NCI-H345 treated with DMSO at 0.1 percent for 48 hours (cell line): ENCODE results near the gene FAM149A.

Experiments used
- DNase-seq: peaks from one replicate; lab custom pipeline; 2025; ENCODE audit not compliant: unreplicated experiment; lab: John Stamatoyannopoulos, UW

The FAM149A gene

DNA sequence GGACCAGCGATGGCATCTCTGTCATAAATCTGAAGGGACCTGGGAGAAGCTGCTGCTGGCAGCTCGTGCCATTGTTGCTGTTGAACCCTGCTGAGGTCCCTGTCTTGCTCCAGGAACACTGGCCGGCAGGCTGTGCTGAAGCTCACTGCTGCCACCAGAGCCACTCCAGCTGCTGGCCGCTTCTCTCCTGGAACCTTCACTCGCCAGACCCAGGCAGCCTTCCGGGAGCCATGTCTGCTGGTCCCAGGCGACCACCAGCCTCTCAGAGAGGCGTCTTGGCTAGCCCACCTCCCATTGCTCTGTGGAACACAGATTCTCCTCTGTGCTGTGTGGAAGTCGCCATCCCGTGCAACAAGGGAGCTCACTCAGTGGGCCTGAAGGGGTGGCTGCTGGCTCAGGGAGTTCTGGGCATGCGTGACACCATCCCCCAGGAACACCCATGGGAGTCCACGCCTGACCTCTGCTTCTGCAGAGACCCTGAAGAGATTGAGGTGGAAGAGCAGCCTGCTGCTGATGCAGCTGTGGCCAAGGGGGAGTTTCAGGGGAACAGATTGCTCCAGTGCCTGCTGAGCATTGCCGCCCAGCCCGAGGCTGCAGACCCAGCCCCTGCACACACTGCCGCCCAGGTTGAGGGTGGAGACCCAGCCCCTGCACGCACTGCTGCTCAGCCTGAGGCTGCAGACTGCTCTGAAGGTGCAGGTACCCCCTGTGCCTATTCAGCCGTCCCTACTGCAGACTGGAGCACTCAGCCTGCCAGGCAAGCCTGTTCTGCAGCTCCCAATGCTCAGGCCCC, 53.7 kb downstream of the FAM149A start:
- no peak for DNase-seq

DNA sequence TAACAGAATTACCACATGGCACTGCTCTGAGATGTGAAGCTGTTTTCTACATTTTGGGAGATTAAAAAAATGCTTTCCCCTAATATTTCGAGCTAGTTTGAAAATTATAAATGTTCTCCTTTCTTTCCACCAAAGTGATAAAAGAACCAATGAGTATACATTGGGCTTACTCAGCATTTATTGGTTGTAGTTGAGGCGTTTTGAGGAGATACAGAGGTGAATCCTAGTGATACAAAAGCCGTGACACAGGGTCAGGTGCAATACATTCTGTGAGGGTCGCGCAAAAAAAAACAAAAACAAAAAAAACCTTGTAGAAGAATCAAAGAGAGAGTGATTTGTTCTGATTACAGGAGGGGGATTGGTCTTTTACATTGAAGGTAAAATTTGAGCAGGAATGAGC, 54.5 kb downstream of the FAM149A start:
- DNase-seq, result no peak

DNA sequence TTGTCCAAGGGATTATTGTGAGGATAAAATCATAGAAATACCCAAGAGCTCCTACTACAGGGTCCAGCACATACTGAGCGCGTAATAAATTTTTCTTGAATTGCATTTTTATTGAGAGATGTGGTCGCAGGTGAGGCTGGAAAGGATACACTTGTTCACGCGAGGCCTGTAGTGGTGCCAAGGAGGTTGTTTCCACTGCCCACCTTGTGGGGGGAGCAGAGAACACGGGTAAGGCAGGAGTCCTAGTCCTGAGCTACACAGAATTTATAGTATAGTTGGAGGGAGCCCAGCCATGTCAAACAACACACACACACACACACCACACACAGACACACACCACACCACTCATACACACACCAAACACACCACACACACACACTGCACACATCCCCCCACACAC, 55.1 kb downstream of the FAM149A start:
- DNase-seq, result no peak

GRCh38 chr4:186161138-186161537, 56.6 kb downstream of the FAM149A start:
- DNase-seq, result no peak

- DNase-seq, result no peak
These were observed 62.5 kb downstream of the FAM149A start for GRCh38 chr4:186166852-186167512.

DNA sequence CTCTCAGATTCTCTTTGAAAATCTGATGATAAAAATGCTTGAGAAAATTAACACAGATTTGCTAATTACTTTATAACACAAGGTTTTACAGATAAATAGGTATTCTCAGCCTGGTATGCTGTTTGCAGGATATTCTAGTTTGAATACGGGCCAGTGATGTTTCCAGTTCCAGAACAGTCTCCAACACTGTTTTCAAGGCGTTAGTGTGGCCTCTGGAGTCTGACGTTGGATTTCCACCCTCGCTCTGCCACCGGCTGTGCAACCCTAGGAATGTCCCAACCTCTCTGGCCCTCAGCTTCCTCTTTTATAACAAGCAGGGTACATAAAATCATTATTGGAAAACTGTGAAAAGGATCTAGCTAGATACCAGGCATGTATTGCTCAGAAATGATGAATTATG, 63.1 kb downstream of the FAM149A start:
- no peak for DNase-seq

DNA sequence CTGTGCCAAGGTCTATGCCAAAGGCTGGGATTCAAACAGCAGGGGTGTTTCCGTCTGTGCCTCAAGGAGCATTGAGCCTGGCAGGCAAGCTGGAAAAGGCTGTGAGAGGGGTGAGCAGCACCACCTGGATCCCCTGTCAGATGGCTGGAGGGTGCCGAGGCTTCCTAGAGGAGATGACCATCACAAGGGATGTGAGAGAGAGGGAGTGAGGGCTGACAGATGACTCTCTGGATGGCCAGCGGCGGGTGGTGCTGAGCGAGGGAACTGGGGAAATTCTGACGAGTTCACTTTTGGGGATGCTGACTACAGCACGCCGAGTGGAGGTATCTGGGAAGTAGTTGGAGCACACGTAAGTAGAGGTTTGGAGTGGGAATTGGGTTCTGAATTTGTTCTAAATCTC, 64.2 kb downstream of the FAM149A start:
- DNase-seq, result no peak

- DNase-seq, result no peak
These were observed 64.9 kb downstream of the FAM149A start for GRCh38 chr4:186169333-186169944.

DNA sequence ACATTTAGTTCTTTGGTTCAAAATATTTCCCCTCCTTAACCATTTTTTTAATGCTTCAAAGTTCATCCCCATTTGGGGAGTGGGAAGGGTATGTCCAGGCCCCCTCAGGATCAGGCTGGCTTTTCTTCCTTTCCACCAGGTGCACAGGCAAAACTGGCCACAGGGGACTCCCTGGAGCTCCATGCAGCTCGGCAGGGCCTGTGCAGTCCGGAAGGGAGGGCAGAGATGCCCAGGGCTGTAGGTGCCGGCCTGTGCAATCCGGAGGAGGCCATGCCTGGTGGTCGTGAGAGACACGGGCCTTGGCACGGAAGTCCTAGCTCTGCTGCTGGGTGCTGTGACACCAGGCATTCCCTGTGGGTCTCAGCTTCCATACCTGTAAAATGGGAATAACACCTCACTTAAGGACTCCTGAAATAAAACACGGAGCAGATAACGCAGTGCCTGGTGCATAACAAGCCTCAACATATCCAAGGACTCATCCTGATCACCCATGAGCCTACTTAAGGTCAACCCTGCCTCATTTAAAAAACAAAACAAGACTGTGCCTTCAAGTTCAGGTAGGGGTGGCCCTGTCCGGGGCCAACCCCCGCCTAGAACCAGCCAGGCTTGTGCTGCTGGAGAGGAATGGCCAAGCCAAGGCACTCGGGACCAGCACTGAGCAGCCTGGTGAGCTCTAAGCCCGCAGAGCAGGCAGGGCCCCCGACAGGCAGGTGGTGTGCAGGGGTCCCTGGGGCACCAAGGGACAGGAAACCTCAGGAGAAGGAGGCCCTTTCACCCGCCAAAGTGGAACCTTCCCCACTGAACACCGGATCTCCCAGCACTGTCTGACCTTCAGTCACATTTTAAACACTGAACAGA, 65.7 kb downstream of the FAM149A start:
- no peak for DNase-seq

DNA sequence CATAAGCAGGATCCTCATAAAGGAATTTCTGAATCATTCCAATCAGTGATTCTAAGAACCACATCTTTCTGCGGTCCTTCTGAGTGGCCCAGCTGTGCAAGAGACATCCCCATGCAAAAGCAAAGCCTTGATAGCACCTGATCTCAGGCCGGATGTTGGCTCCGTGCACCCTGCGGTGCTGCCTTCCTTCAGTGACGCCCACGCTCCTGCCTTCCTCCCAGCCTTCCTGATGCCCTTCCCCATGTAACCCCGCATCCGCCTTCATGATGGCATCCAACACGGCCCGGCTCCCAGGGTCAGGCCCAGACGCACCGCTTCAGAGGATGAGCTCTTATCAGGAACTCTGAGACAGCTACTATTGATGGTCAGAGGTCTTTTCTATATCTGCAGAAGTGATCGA, 66.5 kb downstream of the FAM149A start:
- no peak for DNase-seq

GRCh38 chr4:186172546-186172945, 68.0 kb downstream of the FAM149A start:
- no peak for DNase-seq

GRCh38 chr4:186188107-186188506, 83.6 kb downstream of the FAM149A start:
- no peak for DNase-seq

DNA sequence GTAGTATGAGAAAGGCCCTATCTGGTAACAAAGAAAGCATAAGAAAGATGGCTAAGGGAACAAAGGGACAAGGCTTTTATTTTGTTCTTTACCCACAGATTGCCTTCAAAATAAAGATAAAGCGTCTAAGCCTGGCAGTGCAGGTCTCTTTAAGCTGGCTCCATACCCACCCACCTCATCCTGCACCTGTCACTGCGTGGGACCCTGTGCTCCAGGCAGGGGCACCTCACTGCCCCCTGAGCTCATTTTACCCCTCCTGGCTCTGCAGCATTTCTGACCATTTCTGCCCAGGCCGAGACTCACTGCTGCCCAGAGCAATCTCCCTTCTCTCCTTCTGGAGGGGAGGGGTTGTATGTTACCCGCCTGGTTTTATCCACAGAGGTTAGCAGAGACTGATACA, 85.2 kb downstream of the FAM149A start:
- DNase-seq, result no peak

DNA sequence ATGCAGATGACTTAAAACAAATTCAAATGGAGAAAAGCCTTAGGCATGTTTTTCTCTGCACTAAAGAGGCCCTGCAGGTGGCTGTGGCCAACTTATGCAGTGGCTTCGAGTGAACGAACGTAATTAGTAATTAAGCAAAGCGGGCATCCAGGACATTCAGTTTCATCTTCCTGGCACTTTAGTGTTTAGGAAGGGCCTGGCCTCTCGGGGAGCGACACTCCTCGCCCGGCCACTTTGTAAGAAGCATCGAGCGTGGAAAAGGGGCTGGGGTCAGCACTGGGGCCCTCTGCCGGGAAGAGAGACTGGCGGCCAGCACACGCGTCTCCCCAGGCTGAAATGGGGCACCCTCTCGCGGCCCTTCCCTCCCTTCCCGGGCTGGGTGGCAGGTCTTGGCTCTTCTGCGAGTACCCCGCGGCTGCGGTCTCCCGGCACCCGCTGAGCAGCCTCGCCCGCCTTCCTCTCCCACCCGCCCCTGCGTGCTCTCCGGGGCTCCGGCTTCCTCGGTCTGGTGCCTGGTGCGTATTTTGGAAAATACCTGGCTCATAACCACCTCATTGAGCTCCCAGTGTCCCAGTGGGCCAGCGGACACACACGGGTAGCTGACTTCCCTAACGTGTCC, 86.2 kb downstream of the FAM149A start:
- DNase-seq, result peak; percentile 29

GRCh38 chr4:186191200-186192065, 86.9 kb downstream of the FAM149A start, which contains the start of gene CYP4V2:
CYP4V2 (plus strand) TSS chr4:186191567; CDS start chr4:186191824, 257 bp downstream.
- DNase-seq, result no peak

DNA sequence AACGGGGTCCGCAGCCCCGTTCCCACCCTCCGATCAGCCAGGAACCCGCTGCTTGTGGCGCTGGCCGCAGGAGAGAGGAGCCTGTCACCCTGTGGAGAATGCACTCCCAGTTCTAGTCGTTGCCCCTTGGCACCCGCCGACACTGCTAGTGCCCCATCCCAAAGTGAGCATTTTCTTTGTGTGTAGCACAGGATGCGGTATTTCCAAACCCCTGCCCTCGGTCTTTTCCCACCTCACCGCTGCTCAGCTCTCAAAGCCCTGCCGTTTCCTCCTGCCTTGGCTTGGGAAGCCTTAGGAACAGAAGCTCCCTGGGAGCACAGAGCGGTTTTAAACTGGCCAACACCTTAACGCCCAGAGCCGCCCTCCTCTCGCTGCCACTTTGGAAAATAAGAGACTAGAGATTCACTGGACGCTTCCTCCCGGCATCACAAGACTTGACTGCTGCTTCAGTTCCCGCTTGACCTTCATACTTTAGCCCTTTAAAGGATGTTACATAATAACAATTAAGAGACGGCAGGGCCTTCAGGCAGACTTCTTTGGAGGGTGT, 87.6 kb downstream of the FAM149A start:
- DNase-seq, result peak; percentile 15

DNA sequence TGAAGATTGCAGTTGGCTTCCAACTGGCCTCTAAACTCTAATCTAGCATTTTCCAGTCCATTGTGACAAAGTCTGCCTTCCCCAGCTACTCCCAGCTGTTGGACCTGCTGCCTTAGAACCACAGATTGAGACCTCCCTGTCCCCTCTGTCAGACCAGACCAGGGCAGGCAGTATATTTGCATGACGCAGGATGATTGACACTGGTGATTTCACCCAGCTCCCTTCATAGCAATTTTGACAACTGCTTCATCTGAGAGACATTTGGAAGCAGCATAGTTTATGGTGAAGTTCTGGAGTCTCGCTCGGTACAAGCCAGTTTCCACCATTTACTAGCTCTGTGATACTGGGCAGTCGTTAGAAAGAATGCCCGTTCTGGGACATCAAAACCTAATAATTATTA, 89.3 kb downstream of the FAM149A start:
- no peak for DNase-seq

GRCh38 chr4:186196063-186196462, 91.6 kb downstream of the FAM149A start:
- DNase-seq, result no peak

- no peak for DNase-seq
These were observed 96.0 kb downstream of the FAM149A start for GRCh38 chr4:186200516-186200915.

DNA sequence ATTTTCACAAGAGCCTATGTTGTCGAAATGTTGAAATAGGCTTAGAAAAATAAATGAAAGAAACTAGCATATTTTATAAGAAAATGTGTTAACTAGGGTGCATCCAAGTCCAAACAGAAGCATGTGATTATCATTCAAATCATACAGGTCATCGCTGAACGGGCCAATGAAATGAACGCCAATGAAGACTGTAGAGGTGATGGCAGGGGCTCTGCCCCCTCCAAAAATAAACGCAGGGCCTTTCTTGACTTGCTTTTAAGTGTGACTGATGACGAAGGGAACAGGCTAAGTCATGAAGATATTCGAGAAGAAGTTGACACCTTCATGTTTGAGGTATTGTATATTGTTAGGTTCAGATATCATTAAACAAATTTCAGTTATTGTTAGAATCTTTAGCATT, 96.5 kb downstream of the FAM149A start:
- DNase-seq, result no peak
